GM23248 (cell line): ENCODE measurements around the gene TMEM165.

Experiments
- EZH2 ChIP-seq: fragments of 200-600 bp; sonication (generic); IDR thresholded peaks from 2 replicates; pipeline ENCODE4 v1.6.1; 2018; ENCODE audit warnings: antibody characterized with exemption, mild to moderate bottlenecking; ENCODE audit not compliant: insufficient read depth, poor library complexity, severe bottlenecking
- EZH2phosphoT487 ChIP-seq: fragments of 200-600 bp; sonication (generic); IDR thresholded peaks from 2 replicates; pipeline ENCODE4 v1.6.1; 2018; ENCODE audit warnings: antibody characterized with exemption, moderate library complexity, mild to moderate bottlenecking, low read depth; ENCODE audit not compliant: insufficient read depth

DNA sequence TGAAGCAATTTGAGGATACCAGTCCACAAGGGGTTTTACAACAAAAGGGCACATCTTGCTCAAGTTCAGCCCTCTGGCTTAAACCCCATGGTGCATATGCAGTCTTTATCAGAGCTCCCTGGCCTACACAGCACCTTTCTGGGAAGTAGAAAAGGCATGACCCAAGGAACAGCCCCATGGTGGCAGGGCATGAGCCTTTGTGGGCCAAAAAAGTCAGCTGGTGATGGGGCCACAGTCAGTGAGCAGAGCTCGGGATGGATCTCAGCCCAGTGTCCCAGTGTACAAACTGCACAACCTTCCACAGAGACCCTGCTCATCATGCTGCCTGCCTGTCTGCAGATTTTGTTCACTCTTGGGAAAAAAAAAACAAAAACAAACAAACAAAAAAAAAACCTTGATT lies 22.3 kb upstream of the TMEM165 start:
- TF ChIP-seq EZH2phosphoT487 (no peak), EZH2 (no peak)
